Fibroblast of villous mesenchyme (primary cell): ENCODE results near the gene HSPB6. TPM values are rescaled to one million over a fixed set of nuclear protein-coding genes. Genes with fewer than 3 reads are reported as not detected.

ENCODE experiments used
- DNase-seq: peaks from one replicate; pipeline ENCODE4 v3.0.0-alpha.2; 2010; ENCODE audit warnings: low read depth
- H3K4me3 ChIP-seq: 2 replicates; pipeline ENCODE4 v1.5.1; 2011; ENCODE audit warnings: low read depth, mild to moderate bottlenecking, low read length
- total RNA-seq: library from RNA; depleted of rRNA; stranded (reverse); fragments of >200 nt; gene quantifications from 2 replicates; pipeline ENCODE4 v1.2.3, GENCODE V29; 2012
- TF ChIP-seq, protein P1 (sequence below): IDR thresholded peaks from 2 replicates; pipeline ENCODE4 v1.5.1; 2012; ENCODE audit warnings: low read depth, mild to moderate bottlenecking, low read length; ENCODE audit not compliant: insufficient read depth

Gene HSPB6
- total RNA-seq, 1 donor, result 20.7 TPM

GRCh38 chr19:35744430-35745327 lies 12.2 kb downstream of the HSPB6 start:
- DNase-seq, result peak; percentile 97
- TF ChIP-seq, protein P1, sequence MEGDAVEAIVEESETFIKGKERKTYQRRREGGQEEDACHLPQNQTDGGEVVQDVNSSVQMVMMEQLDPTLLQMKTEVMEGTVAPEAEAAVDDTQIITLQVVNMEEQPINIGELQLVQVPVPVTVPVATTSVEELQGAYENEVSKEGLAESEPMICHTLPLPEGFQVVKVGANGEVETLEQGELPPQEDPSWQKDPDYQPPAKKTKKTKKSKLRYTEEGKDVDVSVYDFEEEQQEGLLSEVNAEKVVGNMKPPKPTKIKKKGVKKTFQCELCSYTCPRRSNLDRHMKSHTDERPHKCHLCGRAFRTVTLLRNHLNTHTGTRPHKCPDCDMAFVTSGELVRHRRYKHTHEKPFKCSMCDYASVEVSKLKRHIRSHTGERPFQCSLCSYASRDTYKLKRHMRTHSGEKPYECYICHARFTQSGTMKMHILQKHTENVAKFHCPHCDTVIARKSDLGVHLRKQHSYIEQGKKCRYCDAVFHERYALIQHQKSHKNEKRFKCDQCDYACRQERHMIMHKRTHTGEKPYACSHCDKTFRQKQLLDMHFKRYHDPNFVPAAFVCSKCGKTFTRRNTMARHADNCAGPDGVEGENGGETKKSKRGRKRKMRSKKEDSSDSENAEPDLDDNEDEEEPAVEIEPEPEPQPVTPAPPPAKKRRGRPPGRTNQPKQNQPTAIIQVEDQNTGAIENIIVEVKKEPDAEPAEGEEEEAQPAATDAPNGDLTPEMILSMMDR, result peak; percentile 49
- peak overlapping the region; percentile 90 for H3K4me3 ChIP-seq

- TF ChIP-seq, protein P1, result no peak
- no peak overlapping the region for H3K4me3 ChIP-seq
- no peak for DNase-seq
Measured at GRCh38 chr19:35743640-35744429, 13.0 kb downstream of the HSPB6 start.

- H3K4me3 ChIP-seq, result no peak within 1 kb of the TSS
- no peak for DNase-seq
- TF ChIP-seq, protein P1, result no peak
Measured at GRCh38 chr19:35742121-35742724, 14.6 kb downstream of the HSPB6 start, which contains the start of gene IGFLR1. Gene IGFLR1, minus strand, starts transcription at chr19:35742452. Its CDS starts 1,272 bp downstream, at chr19:35741180.

GRCh38 chr19:35741203-35741515 lies 15.7 kb downstream of the HSPB6 start:
- DNase-seq, result no peak
- TF ChIP-seq, protein P1, result no peak
- peak overlapping the region; percentile 64 for H3K4me3 ChIP-seq

DNA sequence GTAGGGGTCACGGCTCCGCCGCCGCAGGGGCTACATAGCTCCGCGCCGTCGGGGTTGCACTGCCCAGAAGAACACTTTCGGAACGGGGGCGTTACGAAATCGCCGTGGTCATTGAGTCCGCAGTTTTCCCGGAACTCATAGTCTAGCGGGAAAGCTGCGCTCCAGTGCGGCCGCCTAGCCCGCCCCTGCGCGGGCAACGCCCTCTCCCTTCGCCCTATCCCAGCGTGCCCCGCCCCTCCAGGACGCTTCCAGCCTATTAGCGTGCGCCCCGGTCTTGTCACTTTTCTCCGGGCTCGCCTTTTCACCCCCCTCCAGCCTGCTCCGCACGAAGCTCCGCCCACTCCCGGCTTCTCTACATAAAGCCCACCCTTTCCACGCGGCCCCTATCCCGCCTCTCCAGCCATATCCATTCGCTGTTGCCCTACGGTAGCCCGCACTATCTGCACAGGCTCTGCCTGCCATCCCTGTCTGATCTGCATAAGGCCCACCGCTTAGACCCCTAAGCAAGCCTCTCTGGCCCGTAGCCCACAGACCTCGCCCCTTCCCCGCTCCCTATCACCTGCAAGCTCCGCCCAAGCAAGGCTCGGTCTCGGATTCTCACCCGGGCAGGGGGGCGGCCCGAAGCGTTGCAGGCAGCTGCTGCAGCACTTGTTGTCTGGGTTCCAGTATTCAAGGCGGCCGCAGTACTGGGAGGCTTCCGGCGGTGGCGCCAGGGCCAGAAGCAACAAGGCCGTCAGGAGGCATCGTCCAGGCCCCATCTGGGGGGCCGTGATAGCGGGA lies 16.2 kb downstream of the HSPB6 start:
- TF ChIP-seq, protein P1, result peak; percentile 25
- H3K4me3 ChIP-seq, result peak overlapping the region; percentile 64
- DNase-seq, result peak; percentile 98

- TF ChIP-seq, protein P1, result no peak
- peak overlapping the region; percentile 62 for H3K4me3 ChIP-seq
- DNase-seq, result no peak
Measured at GRCh38 chr19:35740108-35740422, 16.8 kb downstream of the HSPB6 start.
